CD8-positive, alpha-beta memory T cell (primary cell): Measurements from ENCODE around the gene PCDHGA5. TPM values are rescaled to one million over a fixed set of nuclear protein-coding genes. Genes with fewer than 3 reads are reported as not detected.
"Not testable (repeated sequence)": the region's sequence is repeated elsewhere in the genome, so short reads cannot be mapped to it uniquely, and the experiment has no call there.

Experiments
- CTCF ChIA-PET: fragments of 350-600 bp; sonication (Branson Sonifier 250); formaldehyde crosslinking; loops from one replicate; lab custom pipeline; 2021; ENCODE audit warnings: antibody characterized with exemption; lab: Charles Lee
- POLR2A ChIA-PET: fragments of 350-600 bp; sonication (Branson Sonifier 250); formaldehyde crosslinking; loops from one replicate; lab custom pipeline; 2021; ENCODE audit warnings: antibody characterized with exemption; lab: Charles Lee
- DNase-seq, 5 donors: peaks; one replicate each; pipeline versions ENCODE4 v3.0.0 to v3.0.0-alpha.2; 2020 to 2022; ENCODE audit warnings: mixed read lengths in 1 of 5
- H3K27ac ChIP-seq: one replicate; pipeline ENCODE4 v1.7.0; 2013; ENCODE audit warnings: low read depth, mild to moderate bottlenecking, low read length, moderate library complexity
- H3K27me3 ChIP-seq: 2 replicates; pipeline ENCODE4 v1.7.0; 2013; ENCODE audit warnings: low read length, mild to moderate bottlenecking; ENCODE audit not compliant: insufficient read depth, poor library complexity, severe bottlenecking
- H3K36me3 ChIP-seq: 2 replicates; pipeline ENCODE4 v1.7.0; 2013; ENCODE audit warnings: mild to moderate bottlenecking, low read length, moderate library complexity; ENCODE audit not compliant: insufficient read depth
- H3K4me1 ChIP-seq: 2 replicates; pipeline ENCODE4 v1.7.0; 2013; ENCODE audit warnings: mild to moderate bottlenecking, low read length, moderate library complexity; ENCODE audit not compliant: insufficient read depth
- H3K4me3 ChIP-seq: 2 replicates; pipeline ENCODE4 v1.7.0; 2013; ENCODE audit warnings: mild to moderate bottlenecking, low read length
- H3K9me3 ChIP-seq: 2 replicates; pipeline ENCODE4 v1.7.0; 2013; ENCODE audit warnings: mild to moderate bottlenecking, low read length
- H3K27ac Mint-ChIP-seq, 8 donors: one replicate each; pipeline ENCODE4 v1.8.0; 2020 to 2021; ENCODE audit warnings: mixed read lengths in 8 of 8, mild to moderate bottlenecking in 6 of 8, inconsistent platforms in 3 of 8, moderate library complexity in 3 of 8
- H3K27me3 Mint-ChIP-seq, 2 donors: one replicate each; pipeline ENCODE4 v1.8.0; 2020 to 2021; ENCODE audit warnings: mixed read lengths in 2 of 2, mild to moderate bottlenecking in 1 of 2, moderate library complexity in 1 of 2
- H3K36me3 Mint-ChIP-seq, 3 donors: one replicate each; pipeline ENCODE4 v1.8.0; 2020 to 2021; ENCODE audit warnings: mixed read lengths in 3 of 3, inconsistent platforms in 1 of 3, mild to moderate bottlenecking in 1 of 3
- H3K4me1 Mint-ChIP-seq, 3 donors: one replicate each; pipeline ENCODE4 v1.8.0; 2020 to 2021; ENCODE audit warnings: mixed read lengths in 3 of 3, inconsistent platforms in 1 of 3, mild to moderate bottlenecking in 1 of 3
- H3K4me3 Mint-ChIP-seq, 7 donors: one replicate each; pipeline ENCODE4 v1.8.0; 2020 to 2021; ENCODE audit warnings: mixed read lengths in 7 of 7, mild to moderate bottlenecking in 6 of 7, moderate library complexity in 4 of 7, inconsistent platforms in 2 of 7
- H3K9me3 Mint-ChIP-seq, 5 donors: one replicate each; pipeline ENCODE4 v1.8.0; 2020 to 2022; ENCODE audit warnings: mixed read lengths in 5 of 5, mild to moderate bottlenecking in 3 of 5, moderate library complexity in 2 of 5, inconsistent platforms in 1 of 5
- polyA plus RNA-seq: library from polyadenylated mRNA; unstranded; fragments of 300-500 nt; fragmentation: Illumina TruSeq; gene quantifications from one replicate; pipeline ENCODE4 v1.2.3, GENCODE V29; 2021
- total RNA-seq, 2 experiments: library from RNA; stranded (reverse); gene quantifications; one replicate each; pipeline ENCODE4 v1.2.3, GENCODE V29; 2021

Gene PCDHGA5
- total and polyA plus RNA-seq, 3 experiments from 2014 or later: 0.09 to 0.11 TPM; not detected in 1

DNA sequence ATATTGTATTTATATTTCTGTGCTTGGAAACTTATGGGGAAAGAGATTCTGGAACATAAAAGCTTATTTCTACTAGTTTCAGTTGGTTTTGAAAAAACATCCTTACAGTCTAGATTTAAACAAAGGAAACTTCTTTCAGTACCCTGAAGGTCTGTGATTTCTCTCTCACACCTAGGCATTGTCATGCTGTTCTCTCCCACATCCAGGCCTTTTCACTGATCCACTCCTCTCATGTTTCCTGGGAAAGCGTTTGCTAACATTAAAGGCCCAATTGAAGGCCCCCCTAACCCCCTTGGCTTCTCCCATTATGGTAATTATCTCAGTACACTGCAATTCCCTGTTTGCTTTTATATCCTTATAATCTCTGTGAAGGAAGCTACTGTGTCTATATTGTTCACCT is 21.2 kb upstream of the PCDHGA5 start:
- H3K36me3 Mint-ChIP-seq: peaks cover 1 to 10% (median 3%) of the 10 kb centered on the region in 3 donors
- POLR2A ChIA-PET: no interaction called here
- no peak overlapping the region for H3K4me3 Mint-ChIP-seq
- H3K4me3 ChIP-seq: no peak overlapping the region
- H3K27me3 Mint-ChIP-seq: peaks cover 62 to 76% of the 10 kb centered on the region in 2 donors
- peaks cover 4% of the 10 kb centered on the region for H3K9me3 ChIP-seq
- no peaks in the 10 kb centered on the region for H3K4me1 ChIP-seq
- CTCF ChIA-PET: interaction anchor here (1.5 kb wide), 1 partner anchor 12 kb away, joined by 3 read pairs; the partner anchor contains the start of gene PCDHGA1
- no peak for DNase-seq
- no peak overlapping the region for H3K27ac Mint-ChIP-seq
- H3K27me3 ChIP-seq: no peaks in the 10 kb centered on the region
- no peaks in the 10 kb centered on the region for H3K4me1 Mint-ChIP-seq
- H3K9me3 Mint-ChIP-seq: peaks cover 20 to 75% (median 63%) of the 10 kb centered on the region in 5 donors
- no peak overlapping the region for H3K27ac ChIP-seq
- no peaks in the 10 kb centered on the region for H3K36me3 ChIP-seq

DNA sequence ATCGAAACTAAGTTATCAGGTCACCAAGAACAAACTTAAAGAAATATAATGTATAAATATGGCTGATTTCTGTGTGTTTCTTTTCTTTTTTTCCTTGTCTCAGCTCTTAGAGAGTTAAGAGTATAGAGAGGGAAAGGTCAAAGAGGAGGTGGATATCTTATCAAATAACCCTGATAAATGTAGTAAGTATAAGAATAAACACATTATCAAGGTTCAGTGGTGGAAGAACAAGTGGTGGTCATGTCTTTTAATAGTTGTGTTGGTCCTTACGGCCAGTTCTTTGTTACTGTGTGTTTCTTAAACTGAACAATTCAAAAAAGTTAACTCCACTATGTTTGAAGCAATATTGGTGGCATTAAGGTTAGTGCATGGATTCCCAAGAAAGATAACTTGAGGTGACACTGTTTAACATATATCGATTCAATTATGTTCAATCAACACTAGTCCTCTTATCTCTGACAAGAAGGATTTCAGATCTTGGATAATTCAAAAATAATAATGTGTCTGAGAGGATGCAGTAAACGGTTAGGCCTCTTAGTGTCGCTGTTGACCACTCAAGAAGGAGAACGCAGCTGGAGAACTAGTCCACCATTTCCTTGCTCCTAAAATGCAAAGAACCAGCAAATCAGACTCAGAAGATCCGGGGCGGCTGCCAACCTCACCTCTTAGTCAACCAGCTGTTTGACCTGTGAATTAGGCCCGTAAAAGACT is 20.6 kb upstream of the PCDHGA5 start, which contains the start of gene PCDHGA3:
PCDHGA3 (plus strand) TSS at position 588 of the 711 bp plus-strand sequence. CDS start 205 bp downstream, outside the sequence.
- H3K36me3 ChIP-seq: no peaks in the 10 kb centered on the region
- no peak within 1 kb of the TSS for H3K27ac ChIP-seq
- H3K9me3 ChIP-seq: peaks cover 4% of the 10 kb centered on the region
- no peak within 1 kb of the TSS for H3K4me3 ChIP-seq
- CTCF ChIA-PET: no interaction called here
- Mint-ChIP-seq H3K27ac (no peak within 1 kb of the TSS), H3K36me3 (peaks cover 1 to 10% (median 3%) of the 10 kb centered on the region in 3 donors), H3K4me3 (peak within 1 kb of the TSS in 5 of 7 donors; percentile 44 to 74 (median 62)), H3K4me1 (no peaks in the 10 kb centered on the region), H3K27me3 (peaks cover 57 to 75% of the 10 kb centered on the region in 2 donors), H3K9me3 (peaks cover 14 to 70% (median 58%) of the 10 kb centered on the region in 5 donors)
- DNase-seq: no peak
- POLR2A ChIA-PET: no interaction called here
- no peaks in the 10 kb centered on the region for H3K4me1 ChIP-seq
- no peaks in the 10 kb centered on the region for H3K27me3 ChIP-seq

GRCh38 chr5:141343953-141344463 is 20.0 kb upstream of the PCDHGA5 start:
- no peak overlapping the region for H3K4me3 ChIP-seq
- POLR2A ChIA-PET: no interaction called here

GRCh38 chr5:141345327-141345726 is 18.6 kb upstream of the PCDHGA5 start:
- ChIA-PET POLR2A (no interaction called here), CTCF (no interaction called here)
- H3K27me3 ChIP-seq: peaks cover 6% of the 10 kb centered on the region
- peaks cover 4% of the 10 kb centered on the region for H3K9me3 ChIP-seq
- Mint-ChIP-seq H3K9me3 (peaks cover 10 to 65% (median 47%) of the 10 kb centered on the region in 5 donors), H3K27me3 (peaks cover 58 to 77% of the 10 kb centered on the region in 2 donors), H3K36me3 (peaks cover 0 to 5% (median 3%) of the 10 kb centered on the region in 3 donors), H3K4me3 (no peak overlapping the region), H3K4me1 (no peaks in the 10 kb centered on the region), H3K27ac (no peak overlapping the region)
- H3K36me3 ChIP-seq: no peaks in the 10 kb centered on the region
- H3K4me3 ChIP-seq: no peak overlapping the region
- H3K27ac ChIP-seq: no peak overlapping the region
- no peaks in the 10 kb centered on the region for H3K4me1 ChIP-seq
- no peak for DNase-seq

More at GRCh38 chr5:141343953-141344463, 20.0 kb upstream of the PCDHGA5 start:
- H3K9me3 ChIP-seq: peaks cover 4% of the 10 kb centered on the region
- peak overlapping the region in 5 of 7 donors; percentile 44 to 74 (median 62) for H3K4me3 Mint-ChIP-seq
- peaks cover 13 to 71% (median 51%) of the 10 kb centered on the region in 5 donors for H3K9me3 Mint-ChIP-seq
- peaks cover 1 to 10% (median 3%) of the 10 kb centered on the region in 3 donors for H3K36me3 Mint-ChIP-seq
- H3K36me3 ChIP-seq: no peaks in the 10 kb centered on the region
- H3K4me1 ChIP-seq: no peaks in the 10 kb centered on the region
- H3K27ac Mint-ChIP-seq: no peak overlapping the region
- CTCF ChIA-PET: no interaction called here
- peaks cover 59 to 74% of the 10 kb centered on the region in 2 donors for H3K27me3 Mint-ChIP-seq
- DNase-seq: no peak
- no peaks in the 10 kb centered on the region for H3K4me1 Mint-ChIP-seq
- peaks cover 6% of the 10 kb centered on the region for H3K27me3 ChIP-seq
- H3K27ac ChIP-seq: no peak overlapping the region

DNA sequence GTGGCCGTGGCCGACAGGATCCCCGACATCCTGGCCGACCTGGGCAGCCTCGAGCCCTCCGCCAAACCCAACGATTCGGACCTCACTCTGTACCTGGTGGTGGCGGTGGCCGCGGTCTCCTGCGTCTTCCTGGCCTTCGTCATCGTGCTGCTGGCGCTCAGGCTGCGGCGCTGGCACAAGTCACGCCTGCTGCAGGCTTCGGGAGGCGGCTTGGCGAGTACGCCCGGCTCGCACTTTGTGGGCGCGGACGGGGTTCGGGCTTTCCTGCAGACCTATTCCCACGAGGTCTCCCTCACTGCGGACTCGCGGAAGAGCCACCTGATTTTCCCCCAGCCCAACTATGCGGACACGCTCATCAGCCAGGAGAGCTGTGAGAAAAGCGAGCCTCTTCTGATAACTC is 17.9 kb upstream of the PCDHGA5 start:
- H3K36me3 ChIP-seq, DNase-seq, H3K27ac ChIP-seq, H3K4me3 Mint-ChIP-seq, H3K4me1 Mint-ChIP-seq, CTCF ChIA-PET, H3K9me3 ChIP-seq, H3K27ac Mint-ChIP-seq, H3K36me3 Mint-ChIP-seq, POLR2A ChIA-PET, H3K4me3 ChIP-seq, H3K4me1 ChIP-seq: not testable (repeated sequence)
- peaks cover 12% of the 10 kb centered on the region for H3K27me3 ChIP-seq
- Mint-ChIP-seq H3K9me3 (peaks cover 10 to 71% (median 48%) of the 10 kb centered on the region in 5 donors), H3K27me3 (peaks cover 61 to 81% of the 10 kb centered on the region in 2 donors)

GRCh38 chr5:141349917-141350619 is 13.9 kb upstream of the PCDHGA5 start, which contains the start of gene PCDHGB1:
TSS of gene PCDHGB1 (plus strand) at chr5:141350099. CDS start at chr5:141350261, 162 bp downstream.
- Mint-ChIP-seq H3K4me3 (peak within 1 kb of the TSS in 6 of 7 donors; percentile 40 to 67 (median 50)), H3K27ac (peak within 1 kb of the TSS in 1 of 8 donors; percentile 24), H3K4me1 (no peaks in the 10 kb centered on the region), H3K9me3 (peaks cover 4 to 53% (median 30%) of the 10 kb centered on the region in 5 donors), H3K27me3 (peaks cover 48 to 76% of the 10 kb centered on the region in 2 donors), H3K36me3 (peaks cover 2 to 11% (median 5%) of the 10 kb centered on the region in 3 donors)
- H3K4me1 ChIP-seq: no peaks in the 10 kb centered on the region
- ChIA-PET CTCF (interaction anchor here (0.9 to 1.5 kb wide), 2 partner anchors 30 to 214 kb away, joined by 3 to 6 read pairs; partner anchors contain the start of gene TAF7), POLR2A (no interaction called here)
- no peak within 1 kb of the TSS for H3K27ac ChIP-seq
- H3K9me3 ChIP-seq: peaks cover 2% of the 10 kb centered on the region
- DNase-seq: peak in 1 of 5 donors; percentile 16
- H3K27me3 ChIP-seq: peaks cover 24% of the 10 kb centered on the region
- no peak within 1 kb of the TSS for H3K4me3 ChIP-seq
- H3K36me3 ChIP-seq: no peaks in the 10 kb centered on the region

GRCh38 chr5:141351591-141351990 is 12.4 kb upstream of the PCDHGA5 start:
- H3K4me1 Mint-ChIP-seq: no peaks in the 10 kb centered on the region
- Histone ChIP-seq H3K4me1 (no peaks in the 10 kb centered on the region), H3K27me3 (peaks cover 24% of the 10 kb centered on the region), H3K36me3 (no peaks in the 10 kb centered on the region), H3K9me3 (no peaks in the 10 kb centered on the region), H3K27ac (no peak overlapping the region), H3K4me3 (no peak overlapping the region)
- ChIA-PET POLR2A (no interaction called here), CTCF (no interaction called here)
- peaks cover 2 to 11% (median 3%) of the 10 kb centered on the region in 3 donors for H3K36me3 Mint-ChIP-seq
- peaks cover 0 to 57% (median 29%) of the 10 kb centered on the region in 5 donors for H3K9me3 Mint-ChIP-seq
- no peak overlapping the region for H3K4me3 Mint-ChIP-seq
- DNase-seq: no peak
- H3K27ac Mint-ChIP-seq: no peak overlapping the region
- H3K27me3 Mint-ChIP-seq: peaks cover 56 to 80% of the 10 kb centered on the region in 2 donors
